ENCODE measurements around the gene POLR3A. TPM values are rescaled to one million over a fixed set of nuclear protein-coding genes. Genes with fewer than 3 reads are reported as not detected.
A peak's percentile ranks its signal among the peaks of the same experiment; 100 is the strongest.

Gene POLR3A
- total RNA-seq, 1 experiment from 2014 or later: 97.2 TPM

DNA sequence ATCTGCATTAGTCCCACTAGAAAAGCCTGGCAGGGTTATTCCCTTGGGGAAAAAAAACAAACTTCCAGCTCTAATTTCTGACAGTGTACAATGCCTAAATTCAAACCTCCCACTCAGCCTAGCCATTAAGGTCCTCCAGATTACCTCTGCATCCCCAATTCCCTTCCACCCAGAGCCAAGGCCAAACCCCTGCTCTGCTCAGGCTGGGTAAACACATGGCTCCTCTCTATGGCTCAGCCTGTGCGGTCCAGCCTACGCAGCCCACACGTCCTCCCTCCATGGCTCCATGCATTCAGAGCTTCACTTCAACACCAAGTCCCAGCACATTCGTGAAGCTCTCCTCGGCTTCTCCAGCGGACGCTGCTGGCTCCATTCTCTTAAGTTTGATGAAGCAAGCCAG lies 107.9 kb downstream of the POLR3A start:
- H3K27me3 ChIP-seq (ENCODE audit: low read length): no peaks in the 10 kb centered on the region
- H3K4me3 ChIP-seq (ENCODE audit: low read length): no peak overlapping the region
- H3K9me2 ChIP-seq (replicated peaks; ENCODE audit: low read length): no peaks in the 10 kb centered on the region
- H3F3A ChIP-seq (ENCODE audit: low read length, unreplicated experiment): peaks cover 7% of the 10 kb centered on the region
- no peaks in the 10 kb centered on the region for H3K9me3 ChIP-seq (ENCODE audit: low read length)
- no peak overlapping the region for H2AFZ ChIP-seq (ENCODE audit: low read length)
- peaks cover 53% of the 10 kb centered on the region for H4K20me1 ChIP-seq (ENCODE audit: low read length)
- no peak for DNase-seq
- peaks cover 6% of the 10 kb centered on the region; the same call in 1 of the 2 replicates for H3K36me3 ChIP-seq (ENCODE audit: low read depth, low read length)
- no peak overlapping the region for H3K9ac ChIP-seq (ENCODE audit: low read length)
- no TSS peak for BruUV-seq (replicated peaks)
- H3K4me2 ChIP-seq (ENCODE audit: low read length): no peak overlapping the region
- peaks cover 97% of the 10 kb centered on the region for H3K79me2 ChIP-seq (ENCODE audit: low read length)
- H3K27ac ChIP-seq (ENCODE audit: low read length): no peak overlapping the region
- intact Hi-C loops (cut with micrococcal nuclease): loop anchor here (10.0 kb wide), 1 partner anchor 757 kb away; no protein-coding TSS in a partner anchor
- POLR2A ChIA-PET (ENCODE audit: unreplicated experiment): interaction anchor here (0.6 kb wide), 1 partner anchor 16 kb away, joined by 8 read pairs; no protein-coding TSS in a partner anchor
- peaks cover 60% of the 10 kb centered on the region for H3K4me1 ChIP-seq (ENCODE audit: insufficient read depth, low read length)
- no peak for TF ChIP-seq EZH2phosphoT487 (IDR thresholded peaks at IDR 0.05; ENCODE audit: borderline replicate concordance, low read length)
- TF ChIP-seq, protein P1, sequence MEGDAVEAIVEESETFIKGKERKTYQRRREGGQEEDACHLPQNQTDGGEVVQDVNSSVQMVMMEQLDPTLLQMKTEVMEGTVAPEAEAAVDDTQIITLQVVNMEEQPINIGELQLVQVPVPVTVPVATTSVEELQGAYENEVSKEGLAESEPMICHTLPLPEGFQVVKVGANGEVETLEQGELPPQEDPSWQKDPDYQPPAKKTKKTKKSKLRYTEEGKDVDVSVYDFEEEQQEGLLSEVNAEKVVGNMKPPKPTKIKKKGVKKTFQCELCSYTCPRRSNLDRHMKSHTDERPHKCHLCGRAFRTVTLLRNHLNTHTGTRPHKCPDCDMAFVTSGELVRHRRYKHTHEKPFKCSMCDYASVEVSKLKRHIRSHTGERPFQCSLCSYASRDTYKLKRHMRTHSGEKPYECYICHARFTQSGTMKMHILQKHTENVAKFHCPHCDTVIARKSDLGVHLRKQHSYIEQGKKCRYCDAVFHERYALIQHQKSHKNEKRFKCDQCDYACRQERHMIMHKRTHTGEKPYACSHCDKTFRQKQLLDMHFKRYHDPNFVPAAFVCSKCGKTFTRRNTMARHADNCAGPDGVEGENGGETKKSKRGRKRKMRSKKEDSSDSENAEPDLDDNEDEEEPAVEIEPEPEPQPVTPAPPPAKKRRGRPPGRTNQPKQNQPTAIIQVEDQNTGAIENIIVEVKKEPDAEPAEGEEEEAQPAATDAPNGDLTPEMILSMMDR (conservative IDR thresholded peaks at IDR 0.05; ENCODE audit: low read depth, low read length): no peak
- no peak for TF ChIP-seq EZH2 (IDR thresholded peaks at IDR 0.05; ENCODE audit: low read length, unreplicated experiment)
- no peak for ATAC-seq
- CTCF ChIA-PET: no interaction called here

DNA sequence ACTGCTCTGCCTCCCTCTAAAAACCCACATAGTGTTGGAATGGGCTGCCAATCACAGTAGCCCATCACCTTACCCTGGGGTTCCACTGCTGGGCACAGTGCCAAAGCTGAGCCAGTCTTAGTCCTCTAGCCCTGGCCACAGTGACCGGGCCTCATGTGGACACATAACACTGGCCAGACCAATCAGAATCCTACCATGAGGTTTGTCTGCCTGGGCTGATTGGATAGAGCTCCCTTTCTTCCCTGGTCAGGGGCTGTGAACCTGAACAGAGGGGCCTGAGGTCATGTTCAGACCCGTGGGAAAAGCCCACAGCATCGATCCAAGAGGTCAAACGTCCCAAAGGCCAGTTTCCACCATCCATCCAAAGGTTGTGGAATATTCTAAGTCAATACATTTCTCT lies 108.8 kb downstream of the POLR3A start:
- H3K27ac ChIP-seq (ENCODE audit: low read length): peak overlapping the region; percentile 23
- H3F3A ChIP-seq (ENCODE audit: low read length, unreplicated experiment): peaks cover 7% of the 10 kb centered on the region
- no TSS peak for BruUV-seq (replicated peaks)
- peaks cover 57% of the 10 kb centered on the region for H3K4me1 ChIP-seq (ENCODE audit: insufficient read depth, low read length)
- no peak overlapping the region for H3K4me3 ChIP-seq (ENCODE audit: low read length)
- H3K9me2 ChIP-seq (replicated peaks; ENCODE audit: low read length): no peaks in the 10 kb centered on the region
- intact Hi-C loops (cut with micrococcal nuclease): loop anchor here (10.0 kb wide), 1 partner anchor 756 kb away; no protein-coding TSS in a partner anchor
- ChIA-PET POLR2A (ENCODE audit: unreplicated experiment) (interaction anchor here (0.8 kb wide), 1 partner anchor 63 kb away, joined by 4 read pairs; no protein-coding TSS in a partner anchor), CTCF (no interaction called here)
- DNase-seq: no peak
- peaks cover 99% of the 10 kb centered on the region for H3K79me2 ChIP-seq (ENCODE audit: low read length)
- H3K9ac ChIP-seq (ENCODE audit: low read length): no peak overlapping the region
- H4K20me1 ChIP-seq (ENCODE audit: low read length): peaks cover 51% of the 10 kb centered on the region
- no peaks in the 10 kb centered on the region for H3K27me3 ChIP-seq (ENCODE audit: low read length)
- no peak for ATAC-seq
- TF ChIP-seq, protein P1 (conservative IDR thresholded peaks at IDR 0.05; ENCODE audit: low read depth, low read length): no peak
- no peak for TF ChIP-seq EZH2phosphoT487 (IDR thresholded peaks at IDR 0.05; ENCODE audit: borderline replicate concordance, low read length)
- TF ChIP-seq EZH2 (IDR thresholded peaks at IDR 0.05; ENCODE audit: low read length, unreplicated experiment): no peak
- H3K9me3 ChIP-seq (ENCODE audit: low read length): no peaks in the 10 kb centered on the region
- peak overlapping the region; percentile 39 for H3K4me2 ChIP-seq (ENCODE audit: low read length)
- H3K36me3 ChIP-seq (ENCODE audit: low read depth, low read length): peaks cover 6% of the 10 kb centered on the region; the same call in 1 of the 2 replicates
- H2AFZ ChIP-seq (ENCODE audit: low read length): no peak overlapping the region

DNA sequence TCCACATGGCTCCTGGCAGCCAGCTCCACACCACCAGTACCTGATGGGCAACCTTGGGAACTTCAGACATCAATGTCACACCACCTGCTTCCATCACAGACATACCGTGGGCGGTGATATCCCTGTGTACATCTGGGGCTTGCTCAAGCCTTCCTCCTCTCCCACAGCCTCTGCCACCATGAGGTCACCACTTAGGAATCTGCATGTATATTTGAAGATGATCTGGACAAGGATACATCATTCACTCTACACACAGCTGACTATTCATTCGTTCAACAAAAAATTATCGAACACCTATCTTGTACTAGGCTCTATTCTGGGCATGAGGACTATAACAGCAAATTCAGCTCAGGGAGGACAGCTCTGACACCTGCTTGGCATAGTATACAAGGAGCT lies 109.6 kb downstream of the POLR3A start:
- peaks cover 6% of the 10 kb centered on the region; the same call in 1 of the 2 replicates for H3K36me3 ChIP-seq (ENCODE audit: low read depth, low read length)
- H3K79me2 ChIP-seq (ENCODE audit: low read length): peaks cover 99% of the 10 kb centered on the region
- no peaks in the 10 kb centered on the region for H3K27me3 ChIP-seq (ENCODE audit: low read length)
- peak overlapping the region; percentile 39 for H3K4me2 ChIP-seq (ENCODE audit: low read length)
- intact Hi-C loops (cut with micrococcal nuclease): loop anchor here (10.0 kb wide), 1 partner anchor 755 kb away; no protein-coding TSS in a partner anchor
- ChIA-PET POLR2A (ENCODE audit: unreplicated experiment) (interaction anchor here (0.8 kb wide), 1 partner anchor 64 kb away, joined by 4 read pairs; no protein-coding TSS in a partner anchor), CTCF (interaction anchor here (0.6 kb wide), 1 partner anchor 491 kb away, joined by 3 read pairs; no protein-coding TSS in a partner anchor)
- no peak overlapping the region for H3K9ac ChIP-seq (ENCODE audit: low read length)
- H3K9me3 ChIP-seq (ENCODE audit: low read length): no peaks in the 10 kb centered on the region
- H4K20me1 ChIP-seq (ENCODE audit: low read length): peaks cover 47% of the 10 kb centered on the region
- peak; percentile 99 for DNase-seq
- peak overlapping the region; percentile 23 for H3K27ac ChIP-seq (ENCODE audit: low read length)
- H3K9me2 ChIP-seq (replicated peaks; ENCODE audit: low read length): no peaks in the 10 kb centered on the region
- ATAC-seq: peak; percentile 98
- H3F3A ChIP-seq (ENCODE audit: low read length, unreplicated experiment): peaks cover 7% of the 10 kb centered on the region
- TF ChIP-seq EZH2phosphoT487 (IDR thresholded peaks at IDR 0.05; ENCODE audit: borderline replicate concordance, low read length) (no peak), EZH2 (IDR thresholded peaks at IDR 0.05; ENCODE audit: low read length, unreplicated experiment) (no peak)
- TF ChIP-seq, protein P1 (conservative IDR thresholded peaks at IDR 0.05; ENCODE audit: low read depth, low read length): no peak
- no TSS peak for BruUV-seq (replicated peaks)
- H3K4me3 ChIP-seq (ENCODE audit: low read length): no peak overlapping the region
- peaks cover 49% of the 10 kb centered on the region for H3K4me1 ChIP-seq (ENCODE audit: insufficient read depth, low read length)
- H2AFZ ChIP-seq (ENCODE audit: low read length): no peak overlapping the region

Measured in PC-3 (cell line).